Lower leg skin (tissue), 3 donors: ENCODE measurements around the gene PKP4.

Experiments used
- CTCF ChIP-seq, 3 donors: fragments of 450-650 bp; IDR thresholded peaks; one replicate each; pipeline ENCODE4 v1.5.1; 2016; ENCODE audit warnings: antibody characterized with exemption in 3 of 3, mild to moderate bottlenecking in 3 of 3, moderate library complexity in 2 of 3
- POLR2A ChIP-seq, 2 donors: fragments of 450-650 bp; IDR thresholded peaks; one replicate each; pipeline ENCODE4 v1.6.1; 2016 to 2017; ENCODE audit warnings: antibody characterized with exemption in 2 of 2, mild to moderate bottlenecking in 1 of 2, moderate library complexity in 1 of 2

DNA sequence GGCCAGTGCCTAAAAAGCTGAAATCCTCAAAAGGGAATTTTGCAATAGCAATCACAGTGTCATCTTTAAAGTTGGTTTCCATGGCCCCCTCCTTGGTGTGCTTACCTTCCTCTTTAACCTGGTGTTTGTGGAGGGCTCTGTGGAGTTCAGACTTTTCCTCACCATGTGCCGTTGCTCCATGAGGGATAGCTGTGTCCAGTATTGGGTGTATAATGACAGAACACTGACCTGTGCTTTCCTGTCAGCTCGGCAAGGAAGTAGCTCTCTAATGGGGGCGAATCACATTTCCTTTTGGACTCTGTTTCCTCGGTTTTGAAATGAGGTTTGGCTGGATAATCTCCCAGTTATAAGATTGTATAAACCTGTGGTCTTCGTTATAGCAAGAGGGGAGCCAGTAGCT lies 172.4 kb downstream of the PKP4 start:
- TF ChIP-seq POLR2A (IDR thresholded peaks at IDR 0.05): no peak
- TF ChIP-seq CTCF (IDR thresholded peaks at IDR 0.05): no peak
